Transverse colon (tissue), 4 donors: ENCODE measurements around the gene PPP1R7. TPM values are rescaled to one million over a fixed set of nuclear protein-coding genes. Genes with fewer than 3 reads are reported as not detected.

Source experiments
- DNase-seq: peaks from one replicate; pipeline ENCODE4 v3.0.0-alpha.2; 2019
- H3K27ac ChIP-seq, 4 donors: fragments of 200-600 bp; sonication (generic); 2 replicates each; pipeline ENCODE4 v1.5.1; 2016 to 2018; ENCODE audit warnings: inconsistent platforms in 4 of 4
- H3K27me3 ChIP-seq: fragments of 200-600 bp; sonication (generic); 2 replicates; pipeline ENCODE4 v1.5.1; 2017; ENCODE audit warnings: inconsistent platforms
- H3K36me3 ChIP-seq, 4 donors: fragments of 200-600 bp; sonication (generic); 2 replicates each; pipeline ENCODE4 v1.5.1; 2017 to 2019; ENCODE audit warnings: inconsistent platforms in 4 of 4
- H3K4me1 ChIP-seq, 4 donors: fragments of 200-600 bp; sonication (generic); 2 replicates each; pipeline ENCODE4 v1.5.1; 2017 to 2020; ENCODE audit warnings: inconsistent platforms in 4 of 4
- H3K4me3 ChIP-seq, 4 donors: fragments of 200-600 bp; sonication (generic); 1 replicate in 1 of 4; 2 replicates in 3 of 4; pipeline versions ENCODE4 v1.5.1 to v1.6.1; 2017 to 2019; ENCODE audit warnings: inconsistent platforms in 4 of 4
- H3K9me3 ChIP-seq, 2 donors: fragments of 200-600 bp; sonication (generic); 2 replicates each; pipeline ENCODE4 v1.5.1; 2017 to 2019; ENCODE audit warnings: inconsistent platforms in 2 of 2
- EP300 ChIP-seq: sonication (generic); formaldehyde crosslinking; IDR thresholded peaks from one replicate; pipeline ENCODE4 v1.6.1; 2017; ENCODE audit warnings: antibody characterized with exemption, low read depth
- POLR2A ChIP-seq: fragments of 450-650 bp; IDR thresholded peaks from one replicate; pipeline ENCODE4 v1.6.1; 2016; ENCODE audit warnings: antibody characterized with exemption, mild to moderate bottlenecking, moderate library complexity
- POLR2AphosphoS5 ChIP-seq, 3 donors: sonication (generic); formaldehyde crosslinking; IDR thresholded peaks; one replicate each; pipeline ENCODE4 v1.6.1; 2016; ENCODE audit warnings: antibody characterized with exemption in 3 of 3
- WGBS, 2 donors: methylation state at CpG; one replicate each; pipeline ENCODE4 v1.1.5; 2018; ENCODE audit warnings: low coverage in 1 of 2; 5-methylcytosine and 5-hydroxymethylcytosine counted together
- in situ Hi-C, 4 donors: fragments of 200-750 bp; cut with MboI; loops; one replicate each; pipeline versions ENCODE4 v1.15.0 to v1.15.1; 2017; ENCODE audit warnings: low sequenced_read_pairs in 3 of 4, low pct_ligation_motif_present in 1 of 4, low pct_unique_long_range_greater_than_20kb in 1 of 4
- intact Hi-C: fragments of 100-400 bp; cut with DNase I; formaldehyde crosslinking; loops from one replicate; pipeline ENCODE4 v1.15.1; 2023; ENCODE audit warnings: low total_unique reads
- total RNA-seq, 4 donors: library from RNA; depleted of rRNA; stranded (reverse); fragments of >200 nt; gene quantifications; one replicate each; pipeline ENCODE4 v1.1.0, GENCODE V29; 2016
- TF ChIP-seq, protein P1 (sequence below), 5 experiments: fragments of 200-600 bp in 3 of 5; fragments of 450-650 bp in 2 of 5; sonication (generic) in 3 of 5; IDR thresholded peaks; 1 replicate in 2 of 5; 2 replicates in 3 of 5; pipeline ENCODE4 v1.5.1; 2016 to 2017; ENCODE audit warnings: antibody characterized with exemption in 5 of 5, inconsistent platforms in 3 of 5, mild to moderate bottlenecking in 2 of 5, moderate library complexity in 1 of 5

PPP1R7 gene
- total RNA-seq, 4 donors from 2014 or later, result 10.8 to 84.2 (median 46.5) TPM

- in situ Hi-C loops, result no loop called here
- no peaks in the 10 kb centered on the region for H3K27me3 ChIP-seq
- WGBS, 2 donors, result 34 to 47% methylated on average over 3 to 25 of the region's 26 CpGs
- no peak overlapping the region for H3K4me3 ChIP-seq
- H3K4me1 ChIP-seq, result peaks cover 0 to 8% (median under 1%) of the 10 kb centered on the region in 4 donors
- intact Hi-C loops, result no loop called here
- H3K9me3 ChIP-seq, result no peaks in the 10 kb centered on the region
- H3K36me3 ChIP-seq, result peaks cover 0 to 23% (median 8%) of the 10 kb centered on the region in 4 donors
- no peak overlapping the region for H3K27ac ChIP-seq
- DNase-seq, result no peak
- no peak for TF ChIP-seq POLR2A
- no peak for TF ChIP-seq POLR2AphosphoS5 (IDR thresholded peaks at IDR 0.05)
- no peak for TF ChIP-seq EP300
- TF ChIP-seq, protein P1, sequence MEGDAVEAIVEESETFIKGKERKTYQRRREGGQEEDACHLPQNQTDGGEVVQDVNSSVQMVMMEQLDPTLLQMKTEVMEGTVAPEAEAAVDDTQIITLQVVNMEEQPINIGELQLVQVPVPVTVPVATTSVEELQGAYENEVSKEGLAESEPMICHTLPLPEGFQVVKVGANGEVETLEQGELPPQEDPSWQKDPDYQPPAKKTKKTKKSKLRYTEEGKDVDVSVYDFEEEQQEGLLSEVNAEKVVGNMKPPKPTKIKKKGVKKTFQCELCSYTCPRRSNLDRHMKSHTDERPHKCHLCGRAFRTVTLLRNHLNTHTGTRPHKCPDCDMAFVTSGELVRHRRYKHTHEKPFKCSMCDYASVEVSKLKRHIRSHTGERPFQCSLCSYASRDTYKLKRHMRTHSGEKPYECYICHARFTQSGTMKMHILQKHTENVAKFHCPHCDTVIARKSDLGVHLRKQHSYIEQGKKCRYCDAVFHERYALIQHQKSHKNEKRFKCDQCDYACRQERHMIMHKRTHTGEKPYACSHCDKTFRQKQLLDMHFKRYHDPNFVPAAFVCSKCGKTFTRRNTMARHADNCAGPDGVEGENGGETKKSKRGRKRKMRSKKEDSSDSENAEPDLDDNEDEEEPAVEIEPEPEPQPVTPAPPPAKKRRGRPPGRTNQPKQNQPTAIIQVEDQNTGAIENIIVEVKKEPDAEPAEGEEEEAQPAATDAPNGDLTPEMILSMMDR (IDR thresholded peaks at IDR 0.05), result no peak
Observed at GRCh38 chr2:241224018-241224850, 74.0 kb downstream of the PPP1R7 start.

DNA sequence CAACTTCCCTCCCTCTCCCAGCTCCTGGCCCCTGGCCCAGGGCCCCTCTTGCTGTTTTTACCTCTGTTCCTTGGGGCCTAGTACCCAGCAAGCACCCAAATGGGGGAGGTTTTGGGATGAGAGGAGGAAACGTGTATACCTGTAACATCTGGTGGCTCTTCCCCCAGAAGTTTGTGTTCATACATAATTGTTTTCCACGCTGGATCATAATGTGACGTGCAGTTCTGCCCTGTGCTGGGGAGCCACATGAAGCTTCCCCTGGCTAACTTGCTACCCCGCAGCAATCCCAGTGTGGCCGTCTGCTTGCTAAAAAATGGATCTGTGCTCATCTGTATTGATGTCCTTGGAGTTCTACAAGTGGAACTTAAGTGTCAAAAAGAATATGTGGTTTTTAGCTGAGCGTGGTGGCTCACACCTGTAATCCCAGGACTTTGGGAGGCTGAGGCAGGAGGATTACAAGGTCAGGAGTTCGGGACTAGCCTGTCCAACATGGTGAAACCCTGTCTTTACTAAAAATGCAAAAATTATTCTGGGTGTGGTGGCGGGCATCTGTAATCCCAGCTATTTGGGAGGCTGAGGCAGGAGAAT is 74.7 kb downstream of the PPP1R7 start:
- Histone ChIP-seq H3K4me1 (peaks cover 0 to 8% (median 0%) of the 10 kb centered on the region in 4 donors), H3K36me3 (peaks cover 0 to 30% (median 12%) of the 10 kb centered on the region in 4 donors), H3K27ac (no peak overlapping the region), H3K27me3 (no peaks in the 10 kb centered on the region), H3K9me3 (no peaks in the 10 kb centered on the region), H3K4me3 (no peak overlapping the region)
- in situ Hi-C loops (no loop called here), intact Hi-C loops (no loop called here)
- TF ChIP-seq, protein P1 (IDR thresholded peaks at IDR 0.05), result no peak
- TF ChIP-seq EP300 (no peak), POLR2A (no peak), POLR2AphosphoS5 (IDR thresholded peaks at IDR 0.05) (no peak)
- 67% methylated on average over 8 of the region's 8 CpGs; no CpG with 5 or more reads in 1 of the 2 donors for WGBS, 2 donors
- DNase-seq, result no peak

DNA sequence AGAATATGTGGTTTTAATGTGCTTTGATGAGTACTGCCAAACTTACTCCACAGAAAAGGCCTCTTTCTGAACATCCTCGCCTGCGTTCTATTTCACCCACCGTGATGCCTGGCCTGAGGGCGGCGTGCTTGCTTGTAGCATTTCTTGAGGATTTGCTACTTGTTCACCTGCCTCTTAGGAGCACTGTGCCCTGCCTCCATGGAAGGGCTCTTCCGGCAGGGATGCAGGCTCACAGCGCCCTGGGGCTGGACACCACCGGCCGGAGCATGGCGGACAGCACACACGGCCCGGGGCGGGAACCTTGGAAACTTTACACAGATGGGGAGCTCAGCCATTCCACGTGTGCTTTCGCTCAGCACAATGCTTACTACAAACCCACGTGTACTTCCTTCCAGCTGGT is 75.3 kb downstream of the PPP1R7 start:
- no peaks in the 10 kb centered on the region for H3K27me3 ChIP-seq
- H3K9me3 ChIP-seq, result no peaks in the 10 kb centered on the region
- H3K27ac ChIP-seq, result no peak overlapping the region
- no peak for DNase-seq
- H3K4me1 ChIP-seq, result peaks cover 0 to 8% (median 0%) of the 10 kb centered on the region in 4 donors
- H3K36me3 ChIP-seq, result peaks cover 0 to 36% (median 17%) of the 10 kb centered on the region in 4 donors
- TF ChIP-seq POLR2A (no peak), EP300 (no peak), POLR2AphosphoS5 (IDR thresholded peaks at IDR 0.05) (no peak)
- TF ChIP-seq, protein P1 (IDR thresholded peaks at IDR 0.05), result no peak
- no peak overlapping the region for H3K4me3 ChIP-seq
- in situ Hi-C loops, result no loop called here
- intact Hi-C loops, result no loop called here
- 90% methylated on average over 15 of the region's 16 CpGs; no CpG with 5 or more reads in 1 of the 2 donors for WGBS, 2 donors

DNA sequence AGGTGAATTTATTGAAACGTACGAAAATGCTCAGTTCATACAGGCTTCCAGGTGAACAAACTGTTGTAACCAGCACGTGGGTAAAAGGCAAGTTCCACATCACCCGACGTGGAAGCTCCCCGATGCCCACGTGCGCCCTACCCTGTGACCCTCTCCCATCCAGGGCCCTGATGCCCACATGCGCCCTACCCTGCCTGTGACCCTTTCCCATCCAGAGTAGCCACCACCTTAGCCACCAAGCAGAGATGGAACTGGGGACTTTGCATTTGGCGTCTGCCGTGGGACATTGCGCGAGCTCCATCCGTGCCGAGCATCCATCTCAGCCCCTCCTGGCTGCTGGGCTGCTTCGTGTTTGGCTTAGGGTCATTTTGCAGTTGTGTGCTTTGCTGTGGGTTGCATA is 75.7 kb downstream of the PPP1R7 start:
- no peak overlapping the region for H3K27ac ChIP-seq
- WGBS, 2 donors, result 93% methylated on average over 16 of the region's 16 CpGs; no CpG with 5 or more reads in 1 of the 2 donors
- peaks cover 0 to 8% (median 0%) of the 10 kb centered on the region in 4 donors for H3K4me1 ChIP-seq
- intact Hi-C loops, result no loop called here
- H3K4me3 ChIP-seq, result no peak overlapping the region
- in situ Hi-C loops, result no loop called here
- no peak for DNase-seq
- TF ChIP-seq, protein P1 (IDR thresholded peaks at IDR 0.05), result no peak
- no peak for TF ChIP-seq EP300
- no peak for TF ChIP-seq POLR2A
- no peak for TF ChIP-seq POLR2AphosphoS5 (IDR thresholded peaks at IDR 0.05)
- no peaks in the 10 kb centered on the region for H3K9me3 ChIP-seq
- H3K27me3 ChIP-seq, result no peaks in the 10 kb centered on the region
- H3K36me3 ChIP-seq, result peaks cover 0 to 39% (median 19%) of the 10 kb centered on the region in 4 donors
